NK-92 (cell line): ENCODE results near the gene ARHGAP15.

ENCODE experiments used
- DNase-seq: peaks from one replicate; lab custom pipeline; 2025; ENCODE audit not compliant: unreplicated experiment; lab: John Stamatoyannopoulos, UW

Gene ARHGAP15

DNA sequence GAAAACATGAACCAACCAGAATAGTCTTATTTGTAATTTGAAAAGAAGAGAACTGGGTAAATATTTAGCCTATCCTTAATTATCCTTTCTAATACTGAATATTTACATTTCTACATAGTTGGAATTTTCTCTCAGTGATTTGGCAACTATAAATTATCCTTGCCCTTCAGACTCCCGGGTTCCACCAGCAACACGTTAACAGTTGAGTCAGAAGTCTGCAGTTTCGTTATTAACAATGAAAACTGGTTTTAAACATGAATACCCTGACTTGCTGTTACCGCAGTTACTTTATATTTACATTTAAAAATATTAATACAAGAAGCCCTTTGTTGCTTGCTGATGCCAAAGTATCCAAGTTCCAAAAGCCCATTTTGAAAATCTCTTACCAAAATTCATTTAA, 673.0 kb downstream of the ARHGAP15 start:
- no peak for DNase-seq

- no peak for DNase-seq
Observed at GRCh38 chr2:143802871-143803650, 673.8 kb downstream of the ARHGAP15 start.

DNA sequence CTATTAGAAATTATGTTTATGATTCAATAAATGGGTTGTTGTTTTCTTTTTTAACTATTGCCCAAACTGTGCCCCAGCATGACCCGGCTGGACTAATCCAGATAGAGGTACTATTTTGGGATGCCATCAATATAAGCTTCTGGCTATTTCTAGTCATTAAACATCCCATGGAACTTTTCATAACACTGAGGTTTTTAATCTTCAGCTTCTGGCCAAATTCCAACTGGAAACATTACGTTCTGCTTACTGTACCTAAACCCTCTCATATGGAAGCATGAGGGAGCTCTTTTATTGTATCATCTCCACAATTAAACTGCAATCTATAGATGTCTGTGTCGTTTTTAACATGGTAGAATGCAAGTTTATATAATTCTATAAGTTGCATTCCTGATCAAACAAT, 674.7 kb downstream of the ARHGAP15 start:
- no peak for DNase-seq

DNA sequence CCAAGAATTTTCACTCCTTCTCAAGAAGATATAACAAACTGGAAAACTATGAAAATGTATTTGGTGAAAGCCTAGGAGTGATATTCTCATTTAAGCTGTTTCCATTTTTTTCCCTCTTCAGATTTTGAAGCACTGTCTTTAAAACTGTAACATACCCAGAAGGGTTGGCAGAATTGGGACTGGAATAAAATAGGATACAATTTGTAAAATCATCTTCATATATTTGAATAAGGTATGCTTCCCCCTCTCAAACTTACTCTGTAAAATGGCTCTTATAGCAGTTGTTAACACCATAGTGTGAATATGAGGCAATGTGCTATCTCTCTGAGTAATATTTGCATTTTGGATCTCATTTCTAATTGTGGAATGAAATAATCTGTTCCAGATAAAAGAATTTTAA, 676.4 kb downstream of the ARHGAP15 start:
- DNase-seq: no peak

DNA sequence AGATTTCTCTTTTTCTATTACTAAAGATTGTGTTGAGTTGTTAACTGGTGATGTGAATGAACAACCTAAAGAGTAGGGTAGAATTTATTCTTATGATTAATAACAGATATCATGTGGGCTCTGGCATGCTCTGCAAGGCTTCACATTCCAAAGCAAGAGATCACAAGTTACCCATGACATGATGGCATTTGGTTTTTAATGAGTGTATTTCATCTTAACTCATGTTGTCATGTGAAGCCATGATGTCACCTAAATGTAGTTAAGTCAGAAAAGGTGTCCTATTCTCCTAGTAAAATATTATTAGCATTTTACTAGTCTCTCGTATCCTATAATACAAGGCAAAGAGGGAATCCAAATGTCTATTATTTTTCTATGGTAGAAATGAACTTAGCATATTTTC, 678.0 kb downstream of the ARHGAP15 start:
- DNase-seq: no peak

- DNase-seq: no peak
Observed at GRCh38 chr2:143807671-143808070, 678.5 kb downstream of the ARHGAP15 start.

DNA sequence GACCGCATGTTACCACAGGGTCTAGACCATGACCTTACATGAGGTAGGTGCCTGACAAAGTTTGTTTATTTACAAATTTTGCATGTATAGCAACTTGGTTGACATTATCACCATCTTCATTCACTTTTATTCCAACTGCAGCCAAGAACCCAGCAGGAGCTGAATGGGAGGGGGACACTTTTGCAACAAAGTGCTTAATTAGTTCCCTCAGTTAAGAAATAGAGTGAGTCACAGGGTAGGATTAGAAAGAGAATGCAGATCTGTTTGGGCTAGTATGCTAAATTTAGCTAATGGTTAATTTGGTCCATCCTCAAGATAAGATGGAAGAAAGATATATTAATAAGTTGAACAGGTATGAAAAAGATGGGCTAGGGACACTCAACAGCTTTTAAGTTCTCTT, 678.9 kb downstream of the ARHGAP15 start:
- DNase-seq: no peak

DNA sequence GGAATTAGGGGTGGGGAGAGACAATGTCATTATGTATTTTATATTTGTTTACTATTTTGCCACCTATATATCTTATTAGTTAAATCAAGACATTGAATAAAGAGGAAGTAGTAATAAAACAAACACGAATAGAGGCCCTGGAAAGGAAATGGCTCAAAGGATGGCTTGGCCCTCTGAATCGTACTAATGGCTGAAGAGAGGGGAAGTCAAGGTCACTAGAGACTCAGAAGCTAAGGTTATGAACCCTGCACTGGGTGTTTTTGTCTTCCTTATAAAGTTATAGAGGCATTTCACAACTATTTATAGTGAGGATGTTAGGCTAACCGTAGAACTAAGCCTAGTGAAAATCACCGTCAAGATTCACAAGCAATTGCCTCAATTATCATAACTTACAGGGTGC, 685.9 kb downstream of the ARHGAP15 start:
- no peak for DNase-seq

DNA sequence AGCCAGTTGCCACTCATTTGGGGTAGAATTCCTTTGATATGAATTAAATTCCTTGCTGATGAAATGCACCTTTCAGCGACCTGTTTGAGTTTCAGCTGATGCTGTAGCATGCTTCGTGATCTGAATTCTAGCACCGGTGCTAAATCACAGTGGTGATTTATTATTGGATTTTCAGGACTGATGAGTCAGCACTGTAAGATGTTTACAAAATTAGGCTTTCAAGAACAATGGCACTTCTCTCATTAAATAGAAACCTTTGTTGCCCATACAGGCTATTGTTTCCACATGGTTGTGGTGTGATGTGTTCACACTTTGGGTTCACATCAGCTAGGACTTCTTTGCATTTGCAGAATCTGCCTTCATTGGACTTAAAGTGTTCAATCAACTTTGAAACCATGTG, 687.7 kb downstream of the ARHGAP15 start:
- DNase-seq: no peak
